SU-DHL-6 (cell line): Measurements from ENCODE around the gene TCF4.

Experiments
- H2AFZ ChIP-seq: fragments of 200-600 bp; sonication (generic); 2 replicates; pipeline ENCODE4 v1.6.1; 2014; ENCODE audit warnings: low read depth, mild to moderate bottlenecking, moderate library complexity, mixed read lengths, antibody characterized with exemption, low read length; ENCODE audit not compliant: severe bottlenecking
- H3F3A ChIP-seq: fragments of 200-600 bp; shearing (Covaris generic); 2 replicates; pipeline ENCODE4 v1.6.0; 2016; ENCODE audit warnings: antibody characterized with exemption, mild to moderate bottlenecking; ENCODE audit not compliant: insufficient read depth
- H3K27ac ChIP-seq: fragments of 200-600 bp; sonication (generic); 2 replicates; pipeline ENCODE4 v1.5.1; 2016; ENCODE audit warnings: low read depth, mild to moderate bottlenecking, low read length, moderate library complexity, mixed read lengths
- H3K27me3 ChIP-seq: fragments of 200-600 bp; sonication (generic), shearing (Covaris generic); 2 replicates; pipeline ENCODE4 v1.6.0; 2014; ENCODE audit warnings: mild to moderate bottlenecking, low read length
- H3K36me3 ChIP-seq: fragments of 200-600 bp; sonication (generic); 2 replicates; pipeline ENCODE4 v1.6.1; 2014; ENCODE audit warnings: mild to moderate bottlenecking, low read length, mixed read lengths
- H3K4me2 ChIP-seq: fragments of 300-600, 200-600 bp; shearing (Covaris generic), sonication (generic); 2 replicates; pipeline ENCODE4 v1.6.0; 2014; ENCODE audit warnings: low read length, low read depth, mild to moderate bottlenecking; ENCODE audit not compliant: poor library complexity, severe bottlenecking
- H3K4me3 ChIP-seq: fragments of 200-600 bp; sonication (generic); 2 replicates; pipeline ENCODE4 v1.5.1; 2014; ENCODE audit warnings: antibody characterized with exemption, low read length, mild to moderate bottlenecking, mixed read lengths; ENCODE audit not compliant: insufficient read depth, poor library complexity, severe bottlenecking
- H3K79me2 ChIP-seq: fragments of 200-600 bp; sonication (generic); 2 replicates; pipeline ENCODE4 v1.6.1; 2014; ENCODE audit warnings: mild to moderate bottlenecking, low read length, moderate library complexity; ENCODE audit not compliant: insufficient read depth
- H3K9ac ChIP-seq: fragments of 200-600 bp; sonication (generic); 2 replicates; pipeline ENCODE4 v1.7.0; 2014; ENCODE audit warnings: mild to moderate bottlenecking, low read length
- H3K9me2 ChIP-seq: fragments of 200-600 bp; sonication (generic); replicated peaks from 2 replicates; pipeline ENCODE4 v1.6.1; 2014; ENCODE audit warnings: low read length; ENCODE audit not compliant: insufficient read depth
- H3K9me3 ChIP-seq: fragments of 200-600 bp; sonication (generic); 2 replicates; pipeline ENCODE4 v1.6.1; 2014; ENCODE audit warnings: low read length, mixed read lengths; ENCODE audit not compliant: insufficient read depth
- H4K20me1 ChIP-seq: fragments of 200-600 bp; sonication (generic); 2 replicates; pipeline ENCODE4 v1.6.1; 2014; ENCODE audit warnings: low read depth, mild to moderate bottlenecking, antibody characterized with exemption, low read length, moderate library complexity, mixed read lengths
- CTCF ChIP-seq: fragments of 200-600 bp; sonication (generic); IDR thresholded peaks from one replicate; pipeline ENCODE4 v1.5.1; 2017; ENCODE audit warnings: antibody characterized with exemption, mild to moderate bottlenecking, low read length, moderate library complexity; ENCODE audit not compliant: insufficient read depth, poor library complexity, severe bottlenecking
- EZH2phosphoT487 ChIP-seq: fragments of 200-600 bp; sonication (generic), shearing (Covaris generic); conservative IDR thresholded peaks from 2 replicates; pipeline ENCODE4 v1.6.1; 2018; ENCODE audit warnings: mild to moderate bottlenecking, antibody characterized with exemption, low read length, moderate library complexity, mixed read lengths

Gene TCF4

GRCh38 chr18:55588111-55588869, at the start of gene TCF4:
TCF4 (minus strand) TSS chr18:55588192; CDS start chr18:55587116, 1,076 bp downstream.
- Histone ChIP-seq H3F3A (no peaks in the 10 kb centered on the region), H3K9ac (no peak within 1 kb of the TSS), H3K36me3 (no peaks in the 10 kb centered on the region), H3K27me3 (no peaks in the 10 kb centered on the region; the same call in 1 of the 2 replicates), H3K27ac (no peak within 1 kb of the TSS), H3K9me2 (no peaks in the 10 kb centered on the region), H3K4me3 (peak within 1 kb of the TSS; percentile 23), H3K4me2 (peak within 1 kb of the TSS; percentile 47), H3K9me3 (no peaks in the 10 kb centered on the region), H4K20me1 (no peaks in the 10 kb centered on the region), H3K79me2 (no peaks in the 10 kb centered on the region), H2AFZ (no peak within 1 kb of the TSS)
- TF ChIP-seq EZH2phosphoT487 (0 out of 2 replicates have a peak, but pooled peaks have one; percentile 53), CTCF (no peak)

- no peak overlapping the region for H3K4me3 ChIP-seq
- no peaks in the 10 kb centered on the region; the same call in 1 of the 2 replicates for H4K20me1 ChIP-seq
- no peak overlapping the region for H3K4me2 ChIP-seq
- no peaks in the 10 kb centered on the region for H3K9me3 ChIP-seq
- no peak overlapping the region for H3K27ac ChIP-seq
- no peaks in the 10 kb centered on the region for H3K27me3 ChIP-seq
- TF ChIP-seq EZH2phosphoT487 (no peak), CTCF (no peak)
- H3F3A ChIP-seq: no peaks in the 10 kb centered on the region
- H3K79me2 ChIP-seq: no peaks in the 10 kb centered on the region
- H3K9me2 ChIP-seq: no peaks in the 10 kb centered on the region
- H2AFZ ChIP-seq: no peak overlapping the region
- H3K9ac ChIP-seq: no peak overlapping the region
- no peaks in the 10 kb centered on the region for H3K36me3 ChIP-seq
These were observed 49.2 kb upstream of the TCF4 start for GRCh38 chr18:55637204-55637603.

GRCh38 chr18:55635439-55635838, 47.4 kb upstream of the TCF4 start:
- Histone ChIP-seq H3K79me2 (no peaks in the 10 kb centered on the region), H3K9me3 (no peaks in the 10 kb centered on the region), H3K4me3 (no peak overlapping the region), H3F3A (no peaks in the 10 kb centered on the region), H4K20me1 (no peaks in the 10 kb centered on the region), H3K9ac (no peak overlapping the region), H3K9me2 (no peaks in the 10 kb centered on the region), H3K27me3 (no peaks in the 10 kb centered on the region), H2AFZ (no peak overlapping the region), H3K27ac (no peak overlapping the region), H3K36me3 (no peaks in the 10 kb centered on the region), H3K4me2 (no peak overlapping the region)
- TF ChIP-seq EZH2phosphoT487: no peak
- TF ChIP-seq CTCF: no peak
